ENCODE results near the gene ARHGEF17. TPM values are rescaled to one million over a fixed set of nuclear protein-coding genes. Genes with fewer than 3 reads are reported as not detected.
A peak's percentile ranks its signal among the peaks of the same experiment; 100 is the strongest.

The ARHGEF17 gene
- total RNA-seq, 1 donor from 2014 or later = 193 TPM

DNA sequence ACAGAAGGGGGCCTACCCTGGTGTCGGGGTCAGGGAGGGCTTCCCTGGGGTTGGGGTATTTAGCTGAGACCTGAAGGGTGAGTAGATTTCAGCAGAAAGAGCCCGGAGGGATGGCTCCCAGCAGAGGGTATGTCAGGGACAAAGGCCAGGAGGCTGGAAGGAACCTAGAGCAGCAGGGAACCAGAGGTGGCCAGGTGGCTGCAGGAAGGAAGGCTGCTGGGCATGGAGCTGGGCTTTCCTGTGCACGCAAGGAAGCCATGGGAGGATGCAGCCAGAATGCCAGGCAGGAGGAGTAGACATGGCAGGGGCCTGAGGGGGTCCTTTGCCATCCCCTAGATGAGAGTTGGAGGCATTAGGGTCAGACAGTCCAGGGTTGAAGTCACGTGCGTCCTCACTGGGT lies 40.8 kb downstream of the ARHGEF17 start:
- no peak for DNase-seq (ENCODE audit: low spot score in 2 of 2)
- TF ChIP-seq, protein P1, sequence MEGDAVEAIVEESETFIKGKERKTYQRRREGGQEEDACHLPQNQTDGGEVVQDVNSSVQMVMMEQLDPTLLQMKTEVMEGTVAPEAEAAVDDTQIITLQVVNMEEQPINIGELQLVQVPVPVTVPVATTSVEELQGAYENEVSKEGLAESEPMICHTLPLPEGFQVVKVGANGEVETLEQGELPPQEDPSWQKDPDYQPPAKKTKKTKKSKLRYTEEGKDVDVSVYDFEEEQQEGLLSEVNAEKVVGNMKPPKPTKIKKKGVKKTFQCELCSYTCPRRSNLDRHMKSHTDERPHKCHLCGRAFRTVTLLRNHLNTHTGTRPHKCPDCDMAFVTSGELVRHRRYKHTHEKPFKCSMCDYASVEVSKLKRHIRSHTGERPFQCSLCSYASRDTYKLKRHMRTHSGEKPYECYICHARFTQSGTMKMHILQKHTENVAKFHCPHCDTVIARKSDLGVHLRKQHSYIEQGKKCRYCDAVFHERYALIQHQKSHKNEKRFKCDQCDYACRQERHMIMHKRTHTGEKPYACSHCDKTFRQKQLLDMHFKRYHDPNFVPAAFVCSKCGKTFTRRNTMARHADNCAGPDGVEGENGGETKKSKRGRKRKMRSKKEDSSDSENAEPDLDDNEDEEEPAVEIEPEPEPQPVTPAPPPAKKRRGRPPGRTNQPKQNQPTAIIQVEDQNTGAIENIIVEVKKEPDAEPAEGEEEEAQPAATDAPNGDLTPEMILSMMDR (IDR thresholded peaks at IDR 0.05) = no peak
- Histone ChIP-seq H3K4me3 (no peak overlapping the region), H3K27me3 (no peaks in the 10 kb centered on the region), H3K36me3 (peaks cover 32 to 41% of the 10 kb centered on the region in 2 donors), H3K4me1 (peaks cover 14 to 25% of the 10 kb centered on the region in 2 donors), H3K9me3 (no peaks in the 10 kb centered on the region), H3K27ac (no peak overlapping the region)
- intact Hi-C loops (cut with DNase I) = no loop called here

DNA sequence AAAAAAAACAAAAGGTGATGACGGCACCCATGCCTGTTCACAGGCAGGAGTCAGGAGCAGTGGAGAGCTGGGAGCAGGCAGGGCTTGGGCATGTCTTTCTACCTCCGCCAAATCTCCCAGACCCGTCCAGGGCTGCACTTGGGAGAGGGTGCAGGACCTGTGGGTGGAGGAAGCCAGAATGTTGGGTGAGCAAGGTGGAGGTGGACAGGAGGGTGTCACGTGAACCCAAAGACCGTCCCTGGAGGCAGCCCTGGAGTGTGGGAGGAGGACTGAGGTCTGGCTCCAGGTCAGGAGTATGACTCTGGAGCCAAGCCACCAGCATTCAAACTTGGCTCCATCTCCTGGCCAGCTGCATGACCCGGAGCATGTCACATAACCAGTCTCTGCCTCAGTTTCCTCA lies 41.6 kb downstream of the ARHGEF17 start:
- intact Hi-C loops (cut with DNase I) = loop anchor here (1.0 to 2.0 kb wide), 2 partner anchors 44 to 311 kb away; no protein-coding TSS in a partner anchor
- no peaks in the 10 kb centered on the region for H3K27me3 ChIP-seq
- H3K36me3 ChIP-seq = peaks cover 40 to 47% of the 10 kb centered on the region in 2 donors
- H3K9me3 ChIP-seq = no peaks in the 10 kb centered on the region
- no peak for DNase-seq (ENCODE audit: low spot score in 2 of 2)
- no peak overlapping the region for H3K4me3 ChIP-seq
- TF ChIP-seq, protein P1 (IDR thresholded peaks at IDR 0.05) = no peak
- H3K27ac ChIP-seq = peak overlapping the region in 1 of 2 donors; percentile 40
- peaks cover 8 to 18% of the 10 kb centered on the region in 2 donors for H3K4me1 ChIP-seq

DNA sequence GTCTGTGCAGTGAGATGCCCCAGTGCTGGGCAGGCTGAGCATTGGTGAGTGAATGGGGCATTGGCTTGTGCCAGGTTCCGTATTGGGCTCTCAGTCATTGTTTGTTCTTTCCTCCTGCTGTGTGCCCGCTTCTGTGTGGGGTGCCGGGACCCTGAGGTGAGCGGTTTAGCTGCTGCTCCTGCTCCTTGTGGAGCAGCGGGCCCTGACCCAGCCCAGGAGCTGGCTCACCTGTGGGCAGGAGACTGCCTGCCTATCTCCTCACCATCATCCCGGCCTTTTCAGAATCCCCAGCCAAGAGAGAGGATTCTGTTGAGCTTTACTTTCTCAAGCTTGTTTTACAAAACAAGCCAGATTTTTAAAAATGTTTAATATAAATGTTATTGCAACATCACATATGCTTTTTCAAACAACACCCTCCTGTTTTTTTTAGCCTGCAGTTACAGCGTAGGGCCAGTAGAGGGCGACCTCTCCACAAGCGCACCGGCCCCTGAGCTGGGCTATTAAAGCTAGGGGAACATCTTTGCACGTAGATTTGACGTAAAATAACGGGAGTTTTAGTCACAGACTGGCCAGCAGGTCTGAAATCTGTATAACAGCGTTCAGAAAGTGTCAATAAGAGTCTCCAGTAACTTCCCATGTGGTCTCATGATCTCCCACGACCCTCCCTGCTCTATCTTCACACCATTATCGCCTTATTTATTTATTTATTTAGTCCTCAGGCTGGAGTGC lies 43.0 kb downstream of the ARHGEF17 start:
- Histone ChIP-seq H3K27ac (peak overlapping the region; percentile 54 to 69), H3K9me3 (no peaks in the 10 kb centered on the region), H3K27me3 (no peaks in the 10 kb centered on the region), H3K4me3 (no peak overlapping the region), H3K36me3 (peaks cover 48 to 59% of the 10 kb centered on the region in 2 donors), H3K4me1 (peaks cover 3 to 9% of the 10 kb centered on the region in 2 donors)
- TF ChIP-seq, protein P1 (IDR thresholded peaks at IDR 0.05) = peak; percentile 86 to 97 (median 96)
- DNase-seq (ENCODE audit: low spot score in 2 of 2) = peak in 1 of 2 donors; percentile 84
- intact Hi-C loops (cut with DNase I) = loop anchor here (1.0 to 2.0 kb wide), 2 partner anchors 42 to 310 kb away; no protein-coding TSS in a partner anchor

DNA sequence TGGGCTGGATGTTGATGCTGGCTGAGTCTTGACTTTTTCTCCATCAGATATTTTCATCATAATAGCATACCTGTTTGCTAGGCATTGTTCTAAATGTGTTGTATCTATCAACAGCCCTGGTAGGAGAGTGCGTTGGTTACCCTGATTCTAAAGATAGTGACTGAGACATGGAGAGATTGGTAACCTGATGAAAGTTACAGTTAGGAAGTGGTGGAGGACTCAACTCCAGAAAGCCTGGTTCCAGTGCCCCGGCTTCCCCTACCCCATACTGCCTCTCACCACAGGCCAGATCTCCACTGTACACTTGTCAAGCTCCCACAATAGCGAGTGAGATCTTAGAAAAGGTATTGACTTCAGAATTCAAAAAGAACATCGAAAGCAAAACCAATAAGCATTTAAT lies 45.3 kb downstream of the ARHGEF17 start:
- intact Hi-C loops (cut with DNase I) = no loop called here
- Histone ChIP-seq H3K27me3 (no peaks in the 10 kb centered on the region), H3K9me3 (no peaks in the 10 kb centered on the region), H3K36me3 (peaks cover 47 to 61% of the 10 kb centered on the region in 2 donors), H3K4me1 (peaks cover 12 to 28% of the 10 kb centered on the region in 2 donors), H3K27ac (peak overlapping the region in 1 of 2 donors; percentile 34), H3K4me3 (no peak overlapping the region)
- DNase-seq (ENCODE audit: low spot score in 2 of 2) = no peak
- TF ChIP-seq, protein P1 (IDR thresholded peaks at IDR 0.05) = no peak

DNA sequence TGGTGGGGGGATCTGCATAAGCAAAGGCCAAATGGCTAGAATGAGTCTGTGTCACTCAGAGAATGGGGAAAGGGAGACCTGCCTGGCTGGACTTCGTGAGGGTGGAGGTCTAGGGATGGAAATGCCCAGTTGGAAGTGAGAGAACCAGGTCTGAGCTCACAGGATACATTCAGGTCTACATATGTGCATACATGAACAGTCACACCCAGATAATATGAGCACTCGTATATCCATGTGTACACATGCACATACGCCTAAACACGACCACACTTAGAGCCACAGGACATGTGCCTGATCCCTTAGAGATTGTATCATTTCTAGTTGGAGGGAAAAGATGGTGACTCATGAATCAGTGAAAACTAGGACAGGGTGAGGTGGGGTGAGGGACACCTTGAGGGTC lies 47.0 kb downstream of the ARHGEF17 start:
- no peaks in the 10 kb centered on the region for H3K9me3 ChIP-seq
- no peak for DNase-seq (ENCODE audit: low spot score in 2 of 2)
- H3K4me1 ChIP-seq = peaks cover 20 to 43% of the 10 kb centered on the region in 2 donors
- intact Hi-C loops (cut with DNase I) = no loop called here
- H3K36me3 ChIP-seq = peaks cover 54 to 67% of the 10 kb centered on the region in 2 donors
- no peaks in the 10 kb centered on the region for H3K27me3 ChIP-seq
- no peak overlapping the region for H3K4me3 ChIP-seq
- TF ChIP-seq, protein P1 (IDR thresholded peaks at IDR 0.05) = no peak
- peak overlapping the region; percentile 29 to 84 for H3K27ac ChIP-seq

All from ascending aorta (tissue), 2 donors.